CD4-positive, alpha-beta T cell (primary cell): ENCODE results near the gene C2. TPM values are rescaled to one million over a fixed set of nuclear protein-coding genes. Genes with fewer than 3 reads are reported as not detected.

Source experiments
- ATAC-seq: fragments of 200-7000 bp; cut with Tn5 transposase; one replicate; pipeline ENCODE4 v1.10.0; 2022; ENCODE audit warnings: mild to moderate bottlenecking; ENCODE audit not compliant: poor library complexity
- CTCF ChIA-PET: fragments of 350-600 bp; sonication (Branson Sonifier 250); formaldehyde crosslinking; loops from one replicate; lab custom pipeline; 2021; ENCODE audit warnings: antibody characterized with exemption, inconsistent platforms; lab: Charles Lee
- POLR2A ChIA-PET: fragments of 350-600 bp; sonication (Branson Sonifier 250); formaldehyde crosslinking; loops from one replicate; lab custom pipeline; 2021; ENCODE audit warnings: antibody characterized with exemption, inconsistent platforms; lab: Charles Lee
- DNase-seq, 14 experiments: peaks; one replicate each; pipeline ENCODE4 v3.0.0-alpha.2; 2013 to 2020; ENCODE audit warnings: mixed read lengths in 2 of 14
- H3K27ac ChIP-seq, 2 donors: one replicate each; pipeline versions ENCODE4 v1.5.1 to v1.7.0; 2013; ENCODE audit warnings: low read length in 2 of 2, low read depth in 1 of 2, mild to moderate bottlenecking in 1 of 2
- H3K27me3 ChIP-seq, 2 experiments: 1 replicate in 1 of 2; 2 replicates in 1 of 2; pipeline versions ENCODE4 v1.6.1 to v1.7.0; 2013; ENCODE audit warnings: low read length in 2 of 2, control low read depth in 1 of 2, mild to moderate bottlenecking in 1 of 2, moderate library complexity in 1 of 2; ENCODE audit not compliant: insufficient read depth in 2 of 2, control insufficient read depth in 1 of 2
- H3K36me3 ChIP-seq: one replicate; pipeline ENCODE4 v1.6.1; 2013; ENCODE audit warnings: low read length, control low read depth; ENCODE audit not compliant: insufficient read depth
- H3K4me1 ChIP-seq: one replicate; pipeline ENCODE4 v1.6.1; 2013; ENCODE audit warnings: low read length, control low read depth; ENCODE audit not compliant: insufficient read depth
- H3K4me3 ChIP-seq: one replicate; pipeline ENCODE4 v1.5.1; 2013; ENCODE audit warnings: mild to moderate bottlenecking, low read length, moderate library complexity
- H3K9me3 ChIP-seq, 2 experiments: 1 replicate in 1 of 2; 2 replicates in 1 of 2; pipeline versions ENCODE4 v1.6.1 to v1.7.0; 2013; ENCODE audit warnings: low read length in 2 of 2, mild to moderate bottlenecking in 2 of 2, control low read depth in 1 of 2, moderate library complexity in 1 of 2; ENCODE audit not compliant: control insufficient read depth in 1 of 2, insufficient read depth in 1 of 2
- H3K27ac Mint-ChIP-seq: one replicate; pipeline ENCODE4 v1.8.0; 2020; ENCODE audit warnings: mixed read lengths
- H3K27me3 Mint-ChIP-seq: one replicate; pipeline ENCODE4 v1.8.0; 2021; ENCODE audit warnings: mixed read lengths
- H3K36me3 Mint-ChIP-seq: one replicate; pipeline ENCODE4 v1.8.0; 2021; ENCODE audit warnings: low read depth, mixed read lengths
- H3K4me1 Mint-ChIP-seq: one replicate; pipeline ENCODE4 v1.8.0; 2021; ENCODE audit warnings: low read depth, mixed read lengths
- H3K4me3 Mint-ChIP-seq: one replicate; pipeline ENCODE4 v1.8.0; 2020; ENCODE audit warnings: mild to moderate bottlenecking, mixed read lengths
- H3K9me3 Mint-ChIP-seq: one replicate; pipeline ENCODE4 v1.8.0; 2020; ENCODE audit warnings: mixed read lengths
- intact Hi-C, 2 experiments: fragments of 100-400 bp; cut with DNase I in 1 of 2; cut with micrococcal nuclease in 1 of 2; formaldehyde crosslinking; loops; one replicate each; pipeline versions ENCODE4 v1.15.1 to v1.9.0; 2023 to 2025; cut with DNase I, micrococcal nuclease
- total RNA-seq, 174 experiments: library from RNA in 2 of 174; stranded (reverse) in 2 of 174; gene quantifications; one replicate each; pipeline ENCODE4 v1.2.3 and lab custom pipeline; 2021 to 2026
- TF ChIP-seq, protein P1 (sequence below): fragments of 200-600 bp; IDR thresholded peaks from one replicate; pipeline ENCODE4 v1.8.0; 2022; ENCODE audit warnings: antibody characterized with exemption, mild to moderate bottlenecking

The C2 gene
- total RNA-seq, 2 experiments from 2014 or later: 1.4 to 2.3 TPM

DNA sequence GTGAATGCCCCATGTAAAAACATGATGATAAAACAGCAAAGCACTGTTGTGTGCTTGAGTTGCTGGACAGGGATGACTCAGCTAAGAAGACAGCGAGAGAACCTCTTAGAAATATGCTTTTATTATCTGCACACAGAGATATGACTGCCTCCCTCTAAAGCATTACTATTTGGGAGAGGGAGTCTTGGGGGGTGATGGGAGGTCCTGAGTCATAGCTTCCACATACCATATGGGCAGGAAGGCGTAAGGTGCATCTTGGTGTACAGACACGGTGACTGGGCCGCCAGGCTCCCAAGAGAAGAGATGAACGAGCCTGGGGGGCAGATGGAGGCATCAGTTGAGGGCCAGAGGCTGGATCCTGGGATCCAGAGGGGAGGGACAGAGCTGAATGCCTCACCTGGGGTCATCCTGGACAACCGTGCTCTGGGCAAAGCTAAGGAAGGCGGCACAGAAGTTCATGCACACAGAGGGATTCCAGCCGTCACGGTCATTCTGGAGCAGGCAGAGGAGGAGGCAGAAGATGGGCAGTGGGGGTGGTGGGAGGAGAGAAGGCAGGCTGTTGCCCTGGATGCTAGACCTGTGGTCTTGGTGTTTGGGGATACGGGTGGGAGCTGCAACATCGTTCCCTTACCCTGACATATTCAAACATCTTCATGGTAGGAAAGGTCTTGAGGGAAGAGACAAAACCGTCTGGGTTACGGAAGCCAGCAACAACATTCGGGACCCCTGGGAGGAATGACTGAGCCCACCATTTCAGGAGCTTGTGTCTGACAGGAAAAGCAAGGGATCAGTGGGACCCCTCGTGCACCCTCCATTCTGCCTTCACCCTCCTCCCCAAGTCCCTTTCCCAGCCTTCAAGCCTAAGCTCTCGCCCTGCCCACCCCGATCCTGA is 42.4 kb downstream of the C2 start:
- peaks cover 82% of the 10 kb centered on the region for H3K36me3 Mint-ChIP-seq
- Histone ChIP-seq H3K9me3 (no peaks in the 10 kb centered on the region), H3K27ac (peak overlapping the region in 1 of 2 donors; percentile 3), H3K36me3 (peaks cover 56% of the 10 kb centered on the region), H3K4me3 (no peak overlapping the region), H3K27me3 (no peaks in the 10 kb centered on the region), H3K4me1 (peaks cover 32% of the 10 kb centered on the region)
- no peaks in the 10 kb centered on the region for H3K9me3 Mint-ChIP-seq
- ChIA-PET POLR2A (interaction anchor here (0.5 to 6.7 kb wide), 2 partner anchors 12 to 124 kb away, joined by 3 to 102 read pairs; partner anchors contain the start of genes NELFE and SKIC2), CTCF (interaction anchor here (0.6 kb wide), 1 partner anchor 140 kb away, joined by 4 read pairs; no protein-coding TSS in a partner anchor)
- peaks cover 6% of the 10 kb centered on the region for H3K27me3 Mint-ChIP-seq
- no peak for ATAC-seq
- DNase-seq: peak in 1 of 14 experiments; percentile 33
- TF ChIP-seq, protein P1, sequence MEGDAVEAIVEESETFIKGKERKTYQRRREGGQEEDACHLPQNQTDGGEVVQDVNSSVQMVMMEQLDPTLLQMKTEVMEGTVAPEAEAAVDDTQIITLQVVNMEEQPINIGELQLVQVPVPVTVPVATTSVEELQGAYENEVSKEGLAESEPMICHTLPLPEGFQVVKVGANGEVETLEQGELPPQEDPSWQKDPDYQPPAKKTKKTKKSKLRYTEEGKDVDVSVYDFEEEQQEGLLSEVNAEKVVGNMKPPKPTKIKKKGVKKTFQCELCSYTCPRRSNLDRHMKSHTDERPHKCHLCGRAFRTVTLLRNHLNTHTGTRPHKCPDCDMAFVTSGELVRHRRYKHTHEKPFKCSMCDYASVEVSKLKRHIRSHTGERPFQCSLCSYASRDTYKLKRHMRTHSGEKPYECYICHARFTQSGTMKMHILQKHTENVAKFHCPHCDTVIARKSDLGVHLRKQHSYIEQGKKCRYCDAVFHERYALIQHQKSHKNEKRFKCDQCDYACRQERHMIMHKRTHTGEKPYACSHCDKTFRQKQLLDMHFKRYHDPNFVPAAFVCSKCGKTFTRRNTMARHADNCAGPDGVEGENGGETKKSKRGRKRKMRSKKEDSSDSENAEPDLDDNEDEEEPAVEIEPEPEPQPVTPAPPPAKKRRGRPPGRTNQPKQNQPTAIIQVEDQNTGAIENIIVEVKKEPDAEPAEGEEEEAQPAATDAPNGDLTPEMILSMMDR: no peak
- peak overlapping the region; percentile 100 for H3K27ac Mint-ChIP-seq
- intact Hi-C loops: loop anchor here in 1 of 2 experiments (10.0 kb wide), 2 partner anchors 205 to 815 kb away; partner anchors contain the start of genes AGPAT1, CCHCR1, RNF5 and TCF19
- H3K4me1 Mint-ChIP-seq: peaks cover 34% of the 10 kb centered on the region
- H3K4me3 Mint-ChIP-seq: peak overlapping the region; percentile 49

DNA sequence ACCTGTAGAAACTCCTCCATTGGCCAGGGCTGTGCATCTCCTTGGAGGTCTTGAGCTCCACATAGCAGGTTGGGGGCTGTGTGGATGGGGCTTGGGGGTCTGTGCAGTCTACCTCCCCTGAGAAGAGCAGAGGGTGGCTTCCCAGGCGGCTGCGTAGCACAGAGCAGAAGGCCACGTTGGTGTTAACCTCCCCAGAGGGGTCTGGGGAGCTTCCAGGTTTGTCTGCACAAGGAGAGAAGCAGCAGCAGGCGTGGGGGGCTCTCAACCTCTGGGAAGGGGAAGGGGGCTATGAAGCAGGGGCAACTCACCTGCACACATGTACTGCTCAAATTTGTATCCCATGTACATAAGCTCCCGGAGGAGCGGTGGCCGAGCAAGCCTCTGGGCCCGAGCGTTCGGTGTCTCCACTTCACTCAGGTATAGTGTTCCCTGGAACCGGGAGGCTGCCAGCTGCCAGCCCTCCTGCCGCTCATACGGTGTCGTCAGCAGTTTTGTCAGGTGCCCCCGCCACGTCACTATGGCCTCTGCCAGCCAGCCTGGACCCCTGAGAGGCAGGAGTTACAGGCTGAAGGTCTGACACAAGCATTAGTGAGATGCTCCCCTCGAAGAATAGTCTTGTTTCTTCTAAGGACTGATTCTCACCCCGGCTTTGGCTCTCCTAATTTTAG is 43.2 kb downstream of the C2 start:
- H3K27ac Mint-ChIP-seq: peak overlapping the region; percentile 100
- H3K4me3 Mint-ChIP-seq: peak overlapping the region; percentile 100
- peak overlapping the region; percentile 84 for H3K4me3 ChIP-seq
- H3K9me3 ChIP-seq: no peaks in the 10 kb centered on the region
- H3K9me3 Mint-ChIP-seq: no peaks in the 10 kb centered on the region
- DNase-seq (peak in 2 of 14 experiments; percentile 27 to 44), ATAC-seq (no peak)
- H3K4me1 Mint-ChIP-seq: peaks cover 34% of the 10 kb centered on the region
- intact Hi-C loops: loop anchor here in 1 of 2 experiments (1.0 to 10.0 kb wide), 3 partner anchors 11 to 816 kb away; partner anchors contain the start of genes AGPAT1, CCHCR1, RNF5 and SKIC2
- H3K36me3 Mint-ChIP-seq: peaks cover 74% of the 10 kb centered on the region
- H3K36me3 ChIP-seq: peaks cover 48% of the 10 kb centered on the region
- H3K27ac ChIP-seq: peak overlapping the region; percentile 99 to 100
- H3K4me1 ChIP-seq: peaks cover 32% of the 10 kb centered on the region
- POLR2A ChIA-PET: interaction anchor here (0.5 to 6.7 kb wide), 9 partner anchors 13 to 550 kb away, joined by 3 to 102 read pairs (median 5); partner anchors contain the start of genes DDX39B, EHMT2, GPANK1 and GPSM3
- TF ChIP-seq, protein P1: no peak
- H3K27me3 Mint-ChIP-seq: peaks cover 6% of the 10 kb centered on the region
- CTCF ChIA-PET: interaction anchor here (0.6 kb wide), 1 partner anchor 141 kb away, joined by 4 read pairs; no protein-coding TSS in a partner anchor
- H3K27me3 ChIP-seq: no peaks in the 10 kb centered on the region
